Dendritic cell treated with granulocyte-macrophage colony-stimulating factor and Interleukin-4, amounts not matched to agents 40 ng/mL and 50 ng/mL, for 4 days (primary cell): ENCODE data around the gene L3MBTL3.

Experiments
- H3K27ac Mint-ChIP-seq: one replicate; pipeline ENCODE4 v1.8.0; 2022; ENCODE audit warnings: mild to moderate bottlenecking, mixed read lengths
- H3K27me3 Mint-ChIP-seq: one replicate; pipeline ENCODE4 v1.8.0; 2022; ENCODE audit warnings: mild to moderate bottlenecking, mixed read lengths
- H3K36me3 Mint-ChIP-seq: one replicate; pipeline ENCODE4 v1.8.0; 2022; ENCODE audit warnings: low read depth, mixed read lengths
- H3K4me1 Mint-ChIP-seq: one replicate; pipeline ENCODE4 v1.8.0; 2022; ENCODE audit warnings: low read depth, mixed read lengths
- H3K4me3 Mint-ChIP-seq: one replicate; pipeline ENCODE4 v1.8.0; 2022; ENCODE audit warnings: mild to moderate bottlenecking, moderate library complexity, mixed read lengths
- H3K9me3 Mint-ChIP-seq: one replicate; pipeline ENCODE4 v1.8.0; 2022; ENCODE audit warnings: mixed read lengths
- intact Hi-C: fragments of 100-400 bp; cut with micrococcal nuclease; formaldehyde crosslinking; loops from one replicate; pipeline ENCODE4 v1.15.0; 2022

The L3MBTL3 gene

GRCh38 chr6:130176378-130176777, 158.0 kb downstream of the L3MBTL3 start:
- intact Hi-C loops: no loop called here
- no peaks in the 10 kb centered on the region for H3K36me3 Mint-ChIP-seq
- no peak overlapping the region for H3K4me3 Mint-ChIP-seq
- no peak overlapping the region for H3K27ac Mint-ChIP-seq
- no peaks in the 10 kb centered on the region for H3K27me3 Mint-ChIP-seq
- H3K4me1 Mint-ChIP-seq: peaks cover 5% of the 10 kb centered on the region
- peaks cover 12% of the 10 kb centered on the region for H3K9me3 Mint-ChIP-seq

DNA sequence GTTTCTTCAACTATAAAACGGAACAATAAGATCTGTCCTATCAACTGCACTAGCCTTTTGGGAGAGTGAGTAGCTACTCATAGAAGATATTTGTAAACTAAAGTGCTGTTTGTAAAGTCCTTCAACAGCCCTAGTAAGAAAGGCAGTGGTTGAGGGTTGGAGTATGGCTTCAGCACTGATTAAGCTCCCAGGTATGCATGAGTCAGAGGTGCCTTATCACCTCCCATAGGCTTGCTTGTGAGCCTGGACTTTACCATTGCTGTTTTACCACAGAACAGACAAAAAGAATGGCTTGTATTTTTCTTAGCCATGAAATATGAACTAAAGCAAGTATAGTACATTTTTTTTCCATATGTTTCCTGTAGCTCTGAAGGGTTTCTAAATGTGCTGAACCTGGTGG, 160.3 kb downstream of the L3MBTL3 start:
- H3K9me3 Mint-ChIP-seq: no peaks in the 10 kb centered on the region
- H3K27ac Mint-ChIP-seq: no peak overlapping the region
- peaks cover 9% of the 10 kb centered on the region for H3K4me1 Mint-ChIP-seq
- H3K36me3 Mint-ChIP-seq: no peaks in the 10 kb centered on the region
- intact Hi-C loops: no loop called here
- no peaks in the 10 kb centered on the region for H3K27me3 Mint-ChIP-seq
- no peak overlapping the region for H3K4me3 Mint-ChIP-seq

- Mint-ChIP-seq H3K36me3 (no peaks in the 10 kb centered on the region), H3K9me3 (no peaks in the 10 kb centered on the region), H3K27me3 (no peaks in the 10 kb centered on the region), H3K4me1 (peaks cover 11% of the 10 kb centered on the region), H3K4me3 (no peak overlapping the region), H3K27ac (no peak overlapping the region)
- intact Hi-C loops: no loop called here
Measured at GRCh38 chr6:130182466-130182865, 164.1 kb downstream of the L3MBTL3 start.

DNA sequence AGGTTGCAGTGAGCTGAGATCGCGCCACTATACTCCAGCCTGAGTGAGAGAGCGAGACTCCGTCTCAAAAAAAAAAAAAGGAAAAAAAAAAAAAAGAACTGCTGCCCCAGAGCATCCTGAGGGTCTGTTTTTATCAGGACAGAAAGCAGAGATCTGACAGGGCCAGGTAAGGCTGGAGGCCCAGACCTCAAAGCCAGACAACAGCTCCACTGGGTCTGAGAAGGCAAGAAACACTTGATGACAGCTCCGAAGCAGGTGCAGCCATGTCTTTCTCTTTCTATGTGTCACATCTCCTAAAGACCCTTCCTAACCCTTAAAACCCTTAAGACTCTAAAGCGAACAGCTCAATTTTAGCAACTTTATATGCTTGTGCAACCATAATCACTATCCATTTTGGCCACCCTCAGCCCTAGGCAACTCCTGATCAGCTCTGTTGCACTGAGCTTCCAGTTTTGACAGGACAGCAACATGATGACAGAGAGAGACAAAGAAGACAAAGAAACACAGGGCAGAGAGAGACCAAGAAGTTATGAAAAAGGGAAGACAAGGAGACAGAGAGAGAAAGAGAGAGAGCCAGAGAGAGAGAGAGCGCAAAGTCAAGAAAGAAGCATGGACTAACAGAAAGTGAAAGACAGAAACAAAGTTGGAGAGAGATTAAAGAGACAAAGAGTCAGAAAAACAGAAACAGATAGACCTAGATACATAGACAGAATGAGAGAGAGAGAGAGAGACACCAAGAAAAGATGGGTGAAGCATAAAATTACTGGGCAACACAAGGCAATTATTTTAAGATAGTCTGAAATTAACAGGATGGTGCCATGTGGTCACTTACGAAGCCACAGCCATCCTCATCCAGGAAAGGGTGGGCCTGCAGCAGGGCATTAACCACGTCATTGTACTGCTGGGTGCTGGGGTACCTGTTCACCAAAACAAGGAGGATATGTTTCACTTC, 165.2 kb downstream of the L3MBTL3 start:
- peaks cover 7% of the 10 kb centered on the region for H3K4me1 Mint-ChIP-seq
- H3K9me3 Mint-ChIP-seq: no peaks in the 10 kb centered on the region
- H3K4me3 Mint-ChIP-seq: no peak overlapping the region
- intact Hi-C loops: no loop called here
- H3K36me3 Mint-ChIP-seq: no peaks in the 10 kb centered on the region
- H3K27me3 Mint-ChIP-seq: no peaks in the 10 kb centered on the region
- H3K27ac Mint-ChIP-seq: no peak overlapping the region

- no peak overlapping the region for H3K27ac Mint-ChIP-seq
- intact Hi-C loops: no loop called here
- no peak overlapping the region for H3K4me3 Mint-ChIP-seq
- H3K27me3 Mint-ChIP-seq: no peaks in the 10 kb centered on the region
- H3K9me3 Mint-ChIP-seq: no peaks in the 10 kb centered on the region
- peaks cover 7% of the 10 kb centered on the region for H3K4me1 Mint-ChIP-seq
- H3K36me3 Mint-ChIP-seq: no peaks in the 10 kb centered on the region
Measured at GRCh38 chr6:130185658-130186057, 167.3 kb downstream of the L3MBTL3 start.

- Mint-ChIP-seq H3K4me3 (no peak overlapping the region), H3K27ac (no peak overlapping the region), H3K9me3 (peaks cover 2% of the 10 kb centered on the region), H3K36me3 (no peaks in the 10 kb centered on the region), H3K27me3 (no peaks in the 10 kb centered on the region), H3K4me1 (peaks cover 12% of the 10 kb centered on the region)
- intact Hi-C loops: no loop called here
Measured at GRCh38 chr6:130187335-130188206, 169.2 kb downstream of the L3MBTL3 start.

DNA sequence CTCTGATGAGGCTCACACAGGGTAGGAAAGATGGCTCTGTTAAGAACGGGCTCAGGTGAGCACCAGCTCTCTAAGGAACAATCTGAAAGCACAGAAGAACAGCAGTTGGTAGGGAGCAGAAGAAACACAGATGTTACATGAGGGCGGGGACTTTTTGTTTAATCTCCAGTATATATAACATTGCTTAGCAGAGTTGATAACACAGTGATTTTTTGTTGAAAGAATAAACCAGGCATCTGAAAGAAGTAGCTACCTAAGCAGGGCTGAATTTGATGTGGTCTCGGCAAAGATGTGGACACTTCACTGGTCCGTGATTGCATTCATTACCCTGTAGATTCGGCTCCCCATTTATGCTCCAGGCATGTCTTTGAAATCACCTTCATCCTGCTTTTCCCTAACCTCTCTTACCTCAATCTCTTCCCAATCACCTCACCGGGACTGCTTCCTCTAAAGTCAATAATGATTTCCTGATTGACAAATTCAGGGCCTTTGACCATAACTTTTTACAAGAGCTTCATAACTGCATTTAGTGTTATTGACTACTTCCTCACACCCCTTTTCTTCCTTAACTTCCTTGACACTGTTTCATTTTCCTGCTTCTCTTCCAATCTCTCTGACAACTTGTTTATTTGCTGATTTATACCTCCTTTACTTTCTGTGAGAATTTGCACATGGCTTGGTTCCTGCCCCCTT, 170.0 kb downstream of the L3MBTL3 start:
- H3K36me3 Mint-ChIP-seq: no peaks in the 10 kb centered on the region
- H3K4me3 Mint-ChIP-seq: no peak overlapping the region
- H3K27ac Mint-ChIP-seq: no peak overlapping the region
- intact Hi-C loops: no loop called here
- H3K9me3 Mint-ChIP-seq: peaks cover 8% of the 10 kb centered on the region
- H3K27me3 Mint-ChIP-seq: no peaks in the 10 kb centered on the region
- peaks cover 11% of the 10 kb centered on the region for H3K4me1 Mint-ChIP-seq

- peaks cover 5% of the 10 kb centered on the region for H3K4me1 Mint-ChIP-seq
- H3K36me3 Mint-ChIP-seq: no peaks in the 10 kb centered on the region
- intact Hi-C loops: no loop called here
Measured at GRCh38 chr6:130189531-130190397, 171.4 kb downstream of the L3MBTL3 start.

More at GRCh38 chr6:130189531-130190397, 171.4 kb downstream of the L3MBTL3 start:
- no peak overlapping the region for H3K4me3 Mint-ChIP-seq
- H3K27me3 Mint-ChIP-seq: no peaks in the 10 kb centered on the region
- H3K9me3 Mint-ChIP-seq: peaks cover 8% of the 10 kb centered on the region
- no peak overlapping the region for H3K27ac Mint-ChIP-seq
